OCI-LY3 (cell line): ENCODE results near the gene TNC.

ENCODE experiments used
- CTCF ChIP-seq: fragments of 200-600, 300-600 bp; sonication (generic); IDR thresholded peaks from 2 replicates; pipeline ENCODE4 v1.5.1; 2014; ENCODE audit warnings: antibody characterized with exemption, low read length, low read depth
- EZH2phosphoT487 ChIP-seq: fragments of 200-600 bp; shearing (Covaris generic); IDR thresholded peaks from 2 replicates; pipeline ENCODE4 v1.6.1; 2018; ENCODE audit warnings: antibody characterized with exemption, mixed run types, low read depth

GRCh38 chr9:115057559-115057958, 60.4 kb downstream of the TNC start:
- no peak for TF ChIP-seq CTCF
- TF ChIP-seq EZH2phosphoT487: no peak
